Natural killer cell (primary cell): Measurements from ENCODE around the gene CWC25. TPM values are rescaled to one million over a fixed set of nuclear protein-coding genes. Genes with fewer than 3 reads are reported as not detected.

Source experiments
- ATAC-seq, 3 donors: fragments of 150-1000 bp in 2 of 3; fragments of 200-7000 bp in 1 of 3; cut with Tn5 transposase; 1 replicate in 1 of 3; 2 replicates in 2 of 3; pipeline ENCODE4 v1.10.0; 2021; ENCODE audit warnings: mild to moderate bottlenecking in 2 of 3, moderate library complexity in 2 of 3
- DNase-seq, 2 donors: peaks; one replicate each; pipeline versions ENCODE4 v3.0.0 to v3.0.0-alpha.2; 2013 to 2021; ENCODE audit warnings: mixed read lengths in 1 of 2
- H3K27ac ChIP-seq: one replicate; pipeline ENCODE4 v1.5.1; 2013; ENCODE audit warnings: mild to moderate bottlenecking, low read length
- H3K27me3 ChIP-seq: one replicate; pipeline ENCODE4 v1.6.1; 2013; ENCODE audit warnings: low read length; ENCODE audit not compliant: control insufficient read depth, insufficient read depth
- H3K36me3 ChIP-seq: one replicate; pipeline ENCODE4 v1.6.1; 2013; ENCODE audit warnings: low read length; ENCODE audit not compliant: control insufficient read depth, insufficient read depth
- H3K4me1 ChIP-seq: one replicate; pipeline ENCODE4 v1.6.1; 2013; ENCODE audit warnings: low read length; ENCODE audit not compliant: control insufficient read depth, insufficient read depth
- H3K4me3 ChIP-seq: one replicate; pipeline ENCODE4 v1.5.1; 2013; ENCODE audit warnings: low read length
- H3K9me3 ChIP-seq: one replicate; pipeline ENCODE4 v1.6.1; 2013; ENCODE audit warnings: low read length; ENCODE audit not compliant: control insufficient read depth, insufficient read depth
- H3K27ac Mint-ChIP-seq, 2 donors: one replicate each; pipeline ENCODE4 v1.8.0; 2022; ENCODE audit warnings: mild to moderate bottlenecking in 2 of 2, mixed read lengths in 2 of 2, moderate library complexity in 1 of 2
- H3K27me3 Mint-ChIP-seq, 2 donors: one replicate each; pipeline ENCODE4 v1.8.0; 2022; ENCODE audit warnings: low read depth in 2 of 2, mixed read lengths in 2 of 2
- H3K36me3 Mint-ChIP-seq: one replicate; pipeline ENCODE4 v1.8.0; 2022; ENCODE audit warnings: mixed read lengths
- H3K4me1 Mint-ChIP-seq, 2 donors: one replicate each; pipeline ENCODE4 v1.8.0; 2022; ENCODE audit warnings: mixed read lengths in 2 of 2
- H3K4me3 Mint-ChIP-seq: one replicate; pipeline ENCODE4 v1.8.0; 2022; ENCODE audit warnings: mild to moderate bottlenecking, moderate library complexity, mixed read lengths
- H3K9me3 Mint-ChIP-seq, 2 donors: one replicate each; pipeline ENCODE4 v1.8.0; 2022; ENCODE audit warnings: mixed read lengths in 2 of 2
- CTCF ChIP-seq: fragments of 200-600 bp; IDR thresholded peaks from one replicate; pipeline ENCODE4 v1.8.0; 2022; ENCODE audit warnings: antibody characterized with exemption
- WGBS: methylation state at CpG from one replicate; pipeline ENCODE4 v1.1.7; 2013; ENCODE audit warnings: missing lambda C conversion rate; ENCODE audit not compliant: insufficient coverage; 5-methylcytosine and 5-hydroxymethylcytosine counted together
- intact Hi-C: fragments of 100-400 bp; cut with micrococcal nuclease; formaldehyde crosslinking; loops from one replicate; pipeline ENCODE4 v1.14.2; 2022
- total RNA-seq, 4 donors: library from RNA; stranded (reverse); fragments of 120-200 nt in 1 of 4; gene quantifications; one replicate each; pipeline versions ENCODE4 v1.2.3 to v1.2.4, GENCODE V29; 2013 to 2022

CWC25 gene
- total RNA-seq, 3 donors from 2014 or later (not counting 1 experiment from before 2014, with no cell fraction given): 63.8 to 79.4 (median 74.4) TPM

- WGBS: 93% methylated on average over 17 of the region's 17 CpGs
- H3K9me3 ChIP-seq: no peaks in the 10 kb centered on the region
- peaks cover 18% of the 10 kb centered on the region for H3K4me1 ChIP-seq
- Mint-ChIP-seq H3K27ac (peak overlapping the region; percentile 97 to 100), H3K4me3 (peak overlapping the region; percentile 94), H3K9me3 (no peaks in the 10 kb centered on the region), H3K36me3 (no peaks in the 10 kb centered on the region), H3K27me3 (no peaks in the 10 kb centered on the region), H3K4me1 (peaks cover 27 to 32% of the 10 kb centered on the region in 2 donors)
- DNase-seq: no peak
- ATAC-seq: no peak
- intact Hi-C loops: loop anchor here (1.0 to 2.0 kb wide), 4 partner anchors 27 to 327 kb away; partner anchors contain the start of genes PSMB3 and RPL23
- peaks cover 3% of the 10 kb centered on the region for H3K36me3 ChIP-seq
- peak overlapping the region; percentile 89 for H3K27ac ChIP-seq
- H3K27me3 ChIP-seq: no peaks in the 10 kb centered on the region
- peak overlapping the region; percentile 80 for H3K4me3 ChIP-seq
- TF ChIP-seq CTCF: no peak
These were observed 684 bp upstream of the CWC25 start for GRCh38 chr17:38825762-38826247.

- Histone ChIP-seq H3K9me3 (no peaks in the 10 kb centered on the region), H3K27me3 (no peaks in the 10 kb centered on the region), H3K4me3 (no peak overlapping the region), H3K4me1 (no peaks in the 10 kb centered on the region), H3K36me3 (peaks cover 37% of the 10 kb centered on the region), H3K27ac (no peak overlapping the region)
- Mint-ChIP-seq H3K9me3 (no peaks in the 10 kb centered on the region), H3K4me3 (no peak overlapping the region), H3K36me3 (no peaks in the 10 kb centered on the region), H3K4me1 (peaks cover 6 to 11% of the 10 kb centered on the region in 2 donors), H3K27ac (peak overlapping the region in 1 of 2 donors; percentile 53), H3K27me3 (no peaks in the 10 kb centered on the region)
- TF ChIP-seq CTCF: no peak
- ATAC-seq: peak; percentile 39 to 79 (median 68)
- DNase-seq: peak in 1 of 2 donors; percentile 54
- intact Hi-C loops: no loop called here
- WGBS: 70% methylated on average over 7 of the region's 8 CpGs
These were observed 9.4 kb downstream of the CWC25 start for GRCh38 chr17:38815576-38816193.

GRCh38 chr17:38809828-38810227, 15.3 kb downstream of the CWC25 start:
- 98% methylated on average over 7 of the region's 7 CpGs for WGBS
- H3K4me1 Mint-ChIP-seq: no peaks in the 10 kb centered on the region
- no peak overlapping the region for H3K27ac ChIP-seq
- DNase-seq: no peak
- H3K4me3 Mint-ChIP-seq: no peak overlapping the region
- TF ChIP-seq CTCF: no peak
- H3K36me3 Mint-ChIP-seq: peaks cover 8% of the 10 kb centered on the region
- no peak for ATAC-seq
- H3K4me3 ChIP-seq: no peak overlapping the region
- no peaks in the 10 kb centered on the region for H3K9me3 ChIP-seq
- no peak overlapping the region for H3K27ac Mint-ChIP-seq
- no peaks in the 10 kb centered on the region for H3K27me3 ChIP-seq
- no peaks in the 10 kb centered on the region for H3K9me3 Mint-ChIP-seq
- H3K4me1 ChIP-seq: no peaks in the 10 kb centered on the region
- no peaks in the 10 kb centered on the region for H3K27me3 Mint-ChIP-seq
- intact Hi-C loops: no loop called here
- H3K36me3 ChIP-seq: peaks cover 60% of the 10 kb centered on the region
